A673 (cell line): ENCODE results near the gene SLC22A12. TPM values are rescaled to one million over a fixed set of nuclear protein-coding genes. Genes with fewer than 3 reads are reported as not detected.

Experiments
- BruUV-seq: library from RNA; stranded (reverse); fragments of 400-500 nt; replicated peaks from 2 replicates; lab custom pipeline; 2021; lab: Mats Ljungman, UMichigan
- CTCF ChIA-PET: fragments of 300-600 bp; sonication (Branson Sonifier 250); formaldehyde crosslinking; loops from one replicate; lab custom pipeline; 2022; ENCODE audit warnings: antibody characterized with exemption; lab: Charles Lee
- POLR2A ChIA-PET: fragments of 300-600 bp; sonication (Branson Sonifier 250); formaldehyde crosslinking; loops from one replicate; lab custom pipeline; 2022; ENCODE audit warnings: antibody characterized with exemption; ENCODE audit not compliant: low non-redundant PET; lab: Charles Lee
- DNase-seq: peaks from one replicate; pipeline ENCODE4 v3.0.0-alpha.2; 2015; ENCODE audit warnings: low spot score
- H3K27ac ChIP-seq: fragments of 200-600 bp; sonication (generic); 2 replicates; pipeline ENCODE4 v1.5.1; 2016; ENCODE audit warnings: mixed run types, low read depth, mild to moderate bottlenecking, mixed read lengths, antibody characterized with exemption, low read length; ENCODE audit not compliant: poor library complexity, severe bottlenecking
- H3K27me3 ChIP-seq: fragments of 200-600 bp; sonication (generic); replicated peaks from 2 replicates; pipeline ENCODE4 v1.6.1; 2017; ENCODE audit warnings: mixed run types, low read depth, mild to moderate bottlenecking, mixed read lengths, antibody characterized with exemption, low read length; ENCODE audit not compliant: insufficient read depth, poor library complexity
- H3K36me3 ChIP-seq: fragments of 200-600 bp; sonication (generic); 2 replicates; pipeline ENCODE4 v1.6.1; 2016; ENCODE audit warnings: mixed run types, mild to moderate bottlenecking, mixed read lengths, antibody characterized with exemption, low read length; ENCODE audit not compliant: insufficient read depth, poor library complexity, severe bottlenecking
- H3K4me1 ChIP-seq: fragments of 200-600 bp; sonication (generic); 2 replicates; pipeline ENCODE4 v1.6.1; 2017; ENCODE audit warnings: mixed run types, mild to moderate bottlenecking, mixed read lengths, antibody characterized with exemption, low read length; ENCODE audit not compliant: insufficient read depth, poor library complexity, severe bottlenecking
- H3K4me3 ChIP-seq: fragments of 200-600 bp; sonication (generic); 2 replicates; pipeline ENCODE4 v1.5.1; 2016; ENCODE audit warnings: low read depth, mixed run types, mild to moderate bottlenecking, mixed read lengths, low read length; ENCODE audit not compliant: poor library complexity, severe bottlenecking
- H3K9me3 ChIP-seq: fragments of 200-600 bp; sonication (generic); 2 replicates; pipeline ENCODE4 v1.6.1; 2016; ENCODE audit warnings: mixed run types, low read depth, mild to moderate bottlenecking, mixed read lengths, antibody characterized with exemption, low read length; ENCODE audit not compliant: poor library complexity, severe bottlenecking
- EZH2 ChIP-seq: fragments of 200-600 bp; sonication (generic); IDR thresholded peaks from 2 replicates; pipeline ENCODE4 v1.6.1; 2017; ENCODE audit warnings: borderline replicate concordance, low read depth, mild to moderate bottlenecking, mixed read lengths, antibody characterized with exemption, low read length; ENCODE audit not compliant: poor library complexity, severe bottlenecking
- intact Hi-C: fragments of 100-400 bp; cut with micrococcal nuclease; formaldehyde crosslinking; loops from one replicate; pipeline ENCODE4 v1.10.0; 2022; ENCODE audit not compliant: unreplicated experiment
- total RNA-seq: library from RNA; stranded (reverse); gene quantifications from 2 replicates; pipeline ENCODE4 v1.2.3, GENCODE V29; 2021
- TF ChIP-seq, protein P1 (sequence below): fragments of 300-800, 200-600 bp; sonication (generic); conservative IDR thresholded peaks from 2 replicates; pipeline ENCODE4 v1.5.1; 2017; ENCODE audit warnings: low read depth, mild to moderate bottlenecking, antibody characterized with exemption, low read length, moderate library complexity, mixed read lengths

The SLC22A12 gene
- total RNA-seq, 1 experiment from 2014 or later: not detected

DNA sequence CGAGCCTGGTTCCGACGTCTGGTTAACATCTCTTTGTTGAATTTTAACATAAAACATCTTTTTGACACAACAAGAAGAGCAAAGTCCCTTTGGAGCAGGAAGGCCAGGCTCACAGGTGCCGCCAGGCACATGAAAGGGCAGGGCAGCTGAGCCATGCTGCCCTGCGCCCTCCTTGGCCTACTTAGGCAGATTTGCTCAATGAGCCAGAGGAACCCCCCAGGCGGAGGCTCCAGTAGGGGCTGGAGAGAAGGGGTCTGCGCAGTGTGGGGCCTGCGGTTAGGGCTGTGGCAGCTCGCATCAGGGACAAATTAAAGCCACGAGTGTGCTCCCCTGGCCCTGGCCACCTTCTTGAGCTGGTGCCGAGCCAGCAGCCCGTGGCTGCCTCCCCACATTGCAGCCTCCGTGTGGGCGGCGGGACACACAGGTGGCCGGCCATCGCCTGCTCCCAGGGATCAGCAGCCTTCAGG lies 9.9 kb upstream of the SLC22A12 start:
- Histone ChIP-seq H3K4me3 (no peak overlapping the region), H3K36me3 (no peaks in the 10 kb centered on the region), H3K4me1 (no peaks in the 10 kb centered on the region), H3K9me3 (no peaks in the 10 kb centered on the region), H3K27me3 (no peaks in the 10 kb centered on the region), H3K27ac (no peak overlapping the region)
- no peak for TF ChIP-seq EZH2
- TF ChIP-seq, protein P1, sequence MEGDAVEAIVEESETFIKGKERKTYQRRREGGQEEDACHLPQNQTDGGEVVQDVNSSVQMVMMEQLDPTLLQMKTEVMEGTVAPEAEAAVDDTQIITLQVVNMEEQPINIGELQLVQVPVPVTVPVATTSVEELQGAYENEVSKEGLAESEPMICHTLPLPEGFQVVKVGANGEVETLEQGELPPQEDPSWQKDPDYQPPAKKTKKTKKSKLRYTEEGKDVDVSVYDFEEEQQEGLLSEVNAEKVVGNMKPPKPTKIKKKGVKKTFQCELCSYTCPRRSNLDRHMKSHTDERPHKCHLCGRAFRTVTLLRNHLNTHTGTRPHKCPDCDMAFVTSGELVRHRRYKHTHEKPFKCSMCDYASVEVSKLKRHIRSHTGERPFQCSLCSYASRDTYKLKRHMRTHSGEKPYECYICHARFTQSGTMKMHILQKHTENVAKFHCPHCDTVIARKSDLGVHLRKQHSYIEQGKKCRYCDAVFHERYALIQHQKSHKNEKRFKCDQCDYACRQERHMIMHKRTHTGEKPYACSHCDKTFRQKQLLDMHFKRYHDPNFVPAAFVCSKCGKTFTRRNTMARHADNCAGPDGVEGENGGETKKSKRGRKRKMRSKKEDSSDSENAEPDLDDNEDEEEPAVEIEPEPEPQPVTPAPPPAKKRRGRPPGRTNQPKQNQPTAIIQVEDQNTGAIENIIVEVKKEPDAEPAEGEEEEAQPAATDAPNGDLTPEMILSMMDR: no peak
- intact Hi-C loops: no loop called here
- no TSS peak for BruUV-seq
- no peak for DNase-seq
- POLR2A ChIA-PET: no interaction called here
- CTCF ChIA-PET: no interaction called here

DNA sequence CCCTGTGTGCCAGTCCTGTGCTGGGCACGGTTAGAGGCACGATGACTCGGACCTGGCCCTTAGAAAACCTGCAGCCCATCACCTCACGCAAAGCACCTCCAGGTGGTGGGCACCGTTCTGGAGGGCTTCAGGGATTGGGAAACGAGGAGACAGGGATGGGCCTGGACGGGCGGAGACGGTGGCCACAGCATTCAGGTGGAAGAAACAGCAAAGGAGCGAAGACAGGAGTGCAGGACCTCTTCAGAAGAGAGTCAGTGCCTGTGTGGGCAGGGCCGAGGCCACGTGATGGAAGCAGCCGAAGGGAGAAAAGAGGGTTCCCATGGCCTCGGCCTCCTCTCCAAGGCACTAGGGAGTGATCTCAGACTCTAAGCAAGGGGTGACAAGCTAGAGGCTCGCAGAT lies 8.1 kb upstream of the SLC22A12 start:
- CTCF ChIA-PET: no interaction called here
- no peaks in the 10 kb centered on the region for H3K9me3 ChIP-seq

DNA sequence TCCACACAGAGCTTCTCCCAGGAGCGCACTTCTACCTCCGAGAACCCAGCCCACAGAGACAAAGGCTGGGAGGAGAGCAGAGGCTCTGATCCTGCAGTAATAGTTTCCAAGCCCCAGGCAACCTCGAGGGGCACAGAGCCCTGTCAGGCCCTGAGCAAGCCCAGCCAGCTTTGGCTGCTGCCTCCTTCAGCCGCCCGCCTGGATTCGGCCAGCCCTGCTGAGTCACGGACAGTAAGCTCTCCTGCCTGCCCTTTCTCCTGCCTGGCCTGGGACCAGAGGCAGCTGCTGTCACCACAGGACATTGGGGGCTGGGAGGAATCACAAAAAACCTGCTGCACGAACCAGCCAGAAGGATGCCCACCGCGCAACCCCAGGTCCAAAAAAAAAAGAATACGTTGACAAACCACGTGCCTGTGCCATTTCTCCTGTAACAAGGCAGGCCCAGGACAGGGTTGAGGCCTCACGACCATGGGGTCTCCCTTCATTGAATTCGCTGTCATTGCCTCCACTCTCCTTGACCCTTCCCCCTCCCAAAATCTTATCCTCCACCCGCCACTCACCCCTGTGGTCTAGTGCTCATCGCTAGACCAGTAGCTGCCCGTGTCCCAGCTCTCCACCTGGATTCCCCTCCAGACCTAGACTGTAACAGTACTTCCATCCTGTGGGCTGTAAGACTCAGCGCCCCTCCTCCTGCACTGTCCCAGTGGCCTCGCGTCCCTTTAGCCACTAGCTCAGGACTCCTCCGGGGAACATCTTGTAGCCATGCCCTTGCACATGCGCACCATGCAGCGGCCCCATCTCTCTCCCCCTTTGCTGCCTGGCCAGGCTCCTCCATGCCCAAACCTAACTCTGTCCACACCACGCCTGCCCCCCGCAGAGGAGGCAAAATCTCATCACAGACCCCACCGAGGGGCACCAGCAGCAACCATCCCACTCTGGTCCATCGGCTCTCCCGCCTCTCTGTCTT lies 7.4 kb upstream of the SLC22A12 start:
- intact Hi-C loops: no loop called here
- POLR2A ChIA-PET: no interaction called here
- CTCF ChIA-PET: interaction anchor here (0.5 kb wide), 1 partner anchor 228 kb away, joined by 10 read pairs; no protein-coding TSS in a partner anchor
- DNase-seq: no peak
- BruUV-seq: no TSS peak
- Histone ChIP-seq H3K27me3 (no peaks in the 10 kb centered on the region), H3K4me1 (no peaks in the 10 kb centered on the region), H3K9me3 (no peaks in the 10 kb centered on the region), H3K4me3 (no peak overlapping the region), H3K27ac (no peak overlapping the region), H3K36me3 (no peaks in the 10 kb centered on the region)
- TF ChIP-seq, protein P1: no peak
- no peak for TF ChIP-seq EZH2

More for the DNA sequence above, 8.1 kb upstream of the SLC22A12 start:
- TF ChIP-seq, protein P1: no peak
- no peak for TF ChIP-seq EZH2
- Histone ChIP-seq H3K4me1 (no peaks in the 10 kb centered on the region), H3K36me3 (no peaks in the 10 kb centered on the region), H3K27ac (no peak overlapping the region), H3K27me3 (no peaks in the 10 kb centered on the region), H3K4me3 (no peak overlapping the region)
- DNase-seq: no peak
- intact Hi-C loops: no loop called here
- BruUV-seq: no TSS peak
- POLR2A ChIA-PET: no interaction called here
